ENCODE measurements around the gene C4orf51.

Gene C4orf51

DNA sequence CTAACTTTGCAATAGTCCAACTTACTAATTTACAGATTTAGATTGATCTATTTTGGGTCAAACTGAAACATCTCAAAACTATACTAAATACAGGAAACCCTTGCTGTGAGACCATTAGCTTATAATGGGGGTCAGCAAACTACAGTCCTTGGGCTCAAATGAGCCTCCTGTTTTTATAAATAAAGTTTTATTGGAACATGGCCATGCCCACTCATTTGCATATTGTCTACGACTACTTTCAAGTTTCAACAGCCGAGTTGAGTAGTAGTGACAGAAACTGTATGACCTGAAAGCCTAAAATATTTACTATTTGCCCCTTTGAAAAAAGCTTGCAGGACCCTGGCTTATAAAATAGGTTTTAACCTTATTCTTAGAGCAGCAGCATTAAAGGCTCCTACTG lies 92.4 kb downstream of the C4orf51 start:
- Histone ChIP-seq H3K4me2 (ENCODE audit: insufficient read depth, low read length) (no peak overlapping the region), H3K9me3 (ENCODE audit: insufficient read depth, low read length, severe bottlenecking) (no peaks in the 10 kb centered on the region), H3K27me3 (ENCODE audit: insufficient read depth, low read length, poor library complexity) (no peaks in the 10 kb centered on the region), H2AFZ (ENCODE audit: low read depth, low read length) (no peak overlapping the region), H3K27ac (ENCODE audit: low read length) (no peak overlapping the region), H3K4me3 (ENCODE audit: low read depth in 1 of 2, low read length in 2 of 2) (no peak overlapping the region), H4K20me1 (ENCODE audit: insufficient read depth, low read length) (no peaks in the 10 kb centered on the region), H3K36me3 (ENCODE audit: insufficient read depth, low read length) (no peaks in the 10 kb centered on the region), H3K9ac (ENCODE audit: low read depth, low read length) (no peak overlapping the region), H3K4me1 (ENCODE audit: insufficient read depth, low read length) (no peaks in the 10 kb centered on the region), H3K79me2 (ENCODE audit: insufficient read depth, low read length) (no peaks in the 10 kb centered on the region)
- no peak for TF ChIP-seq EZH2 (IDR thresholded peaks at IDR 0.05; ENCODE audit: borderline replicate concordance, low read depth, low read length, severe bottlenecking)
- no peak for DNase-seq
- ATAC-seq (ENCODE audit: insufficient read depth, low read depth): no peak

- H3K9ac ChIP-seq (ENCODE audit: low read depth, low read length): no peak overlapping the region
- ATAC-seq (ENCODE audit: insufficient read depth, low read depth): no peak
- no peaks in the 10 kb centered on the region for H3K79me2 ChIP-seq (ENCODE audit: insufficient read depth, low read length)
- H3K27ac ChIP-seq (ENCODE audit: low read length): no peak overlapping the region
- H4K20me1 ChIP-seq (ENCODE audit: insufficient read depth, low read length): no peaks in the 10 kb centered on the region
- TF ChIP-seq CTCF (IDR thresholded peaks at IDR 0.05; ENCODE audit: borderline replicate concordance, extremely low read depth, low read length, poor library complexity, severe bottlenecking) (no peak), EZH2 (IDR thresholded peaks at IDR 0.05; ENCODE audit: borderline replicate concordance, low read depth, low read length, severe bottlenecking) (no peak)
- H3K4me2 ChIP-seq (ENCODE audit: insufficient read depth, low read length): no peak overlapping the region
- H3K36me3 ChIP-seq (ENCODE audit: insufficient read depth, low read length): no peaks in the 10 kb centered on the region
- DNase-seq: no peak
- H3K4me1 ChIP-seq (ENCODE audit: insufficient read depth, low read length): no peaks in the 10 kb centered on the region
- no peak overlapping the region for H2AFZ ChIP-seq (ENCODE audit: low read depth, low read length)
- no peak overlapping the region for H3K4me3 ChIP-seq (ENCODE audit: low read depth in 1 of 2, low read length in 2 of 2)
- H3K27me3 ChIP-seq (ENCODE audit: insufficient read depth, low read length, poor library complexity): no peaks in the 10 kb centered on the region
- no peaks in the 10 kb centered on the region for H3K9me3 ChIP-seq (ENCODE audit: insufficient read depth, low read length, severe bottlenecking)
Measured at GRCh38 chr4:145773581-145774234, 93.8 kb downstream of the C4orf51 start.

GRCh38 chr4:145774473-145774872 lies 94.5 kb downstream of the C4orf51 start:
- no peak overlapping the region for H3K27ac ChIP-seq (ENCODE audit: low read length)
- no peaks in the 10 kb centered on the region for H4K20me1 ChIP-seq (ENCODE audit: insufficient read depth, low read length)
- H3K4me1 ChIP-seq (ENCODE audit: insufficient read depth, low read length): no peaks in the 10 kb centered on the region
- DNase-seq: no peak
- no peaks in the 10 kb centered on the region for H3K9me3 ChIP-seq (ENCODE audit: insufficient read depth, low read length, severe bottlenecking)
- H3K4me3 ChIP-seq (ENCODE audit: low read depth in 1 of 2, low read length in 2 of 2): no peak overlapping the region
- H3K27me3 ChIP-seq (ENCODE audit: insufficient read depth, low read length, poor library complexity): no peaks in the 10 kb centered on the region
- H3K4me2 ChIP-seq (ENCODE audit: insufficient read depth, low read length): no peak overlapping the region
- no peak for ATAC-seq (ENCODE audit: insufficient read depth, low read depth)
- no peak overlapping the region for H2AFZ ChIP-seq (ENCODE audit: low read depth, low read length)
- H3K36me3 ChIP-seq (ENCODE audit: insufficient read depth, low read length): no peaks in the 10 kb centered on the region
- H3K79me2 ChIP-seq (ENCODE audit: insufficient read depth, low read length): no peaks in the 10 kb centered on the region
- TF ChIP-seq EZH2 (IDR thresholded peaks at IDR 0.05; ENCODE audit: borderline replicate concordance, low read depth, low read length, severe bottlenecking): no peak
- no peak for TF ChIP-seq CTCF (IDR thresholded peaks at IDR 0.05; ENCODE audit: borderline replicate concordance, extremely low read depth, low read length, poor library complexity, severe bottlenecking)
- no peak overlapping the region for H3K9ac ChIP-seq (ENCODE audit: low read depth, low read length)

DNA sequence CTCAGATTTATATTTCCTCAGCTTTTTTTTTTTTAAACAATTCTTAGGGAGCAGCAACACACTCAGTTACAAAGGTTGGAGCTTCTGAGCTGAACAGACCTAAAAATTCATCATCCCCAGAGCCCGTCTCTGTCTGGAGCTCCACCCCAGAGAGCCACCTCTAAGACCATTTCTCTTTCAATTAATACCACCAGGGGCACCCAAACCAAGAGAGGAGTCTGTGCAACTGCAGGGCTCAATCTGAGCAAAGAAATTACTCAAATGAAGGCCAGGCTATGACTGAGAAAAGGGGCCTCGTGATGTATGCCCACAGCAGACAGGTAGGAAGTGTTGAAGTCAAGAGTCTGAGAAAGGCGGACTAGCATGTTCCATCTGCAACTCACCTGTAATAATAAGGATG lies 95.5 kb downstream of the C4orf51 start:
- Histone ChIP-seq H4K20me1 (ENCODE audit: insufficient read depth, low read length) (no peaks in the 10 kb centered on the region), H3K4me2 (ENCODE audit: insufficient read depth, low read length) (no peak overlapping the region), H3K4me1 (ENCODE audit: insufficient read depth, low read length) (no peaks in the 10 kb centered on the region), H2AFZ (ENCODE audit: low read depth, low read length) (no peak overlapping the region), H3K9me3 (ENCODE audit: insufficient read depth, low read length, severe bottlenecking) (no peaks in the 10 kb centered on the region), H3K9ac (ENCODE audit: low read depth, low read length) (no peak overlapping the region), H3K27me3 (ENCODE audit: insufficient read depth, low read length, poor library complexity) (no peaks in the 10 kb centered on the region), H3K4me3 (ENCODE audit: low read depth in 1 of 2, low read length in 2 of 2) (no peak overlapping the region), H3K79me2 (ENCODE audit: insufficient read depth, low read length) (no peaks in the 10 kb centered on the region), H3K27ac (ENCODE audit: low read length) (no peak overlapping the region), H3K36me3 (ENCODE audit: insufficient read depth, low read length) (no peaks in the 10 kb centered on the region)
- ATAC-seq (ENCODE audit: insufficient read depth, low read depth) (no peak), DNase-seq (no peak)
- TF ChIP-seq CTCF (IDR thresholded peaks at IDR 0.05; ENCODE audit: borderline replicate concordance, extremely low read depth, low read length, poor library complexity, severe bottlenecking) (no peak), EZH2 (IDR thresholded peaks at IDR 0.05; ENCODE audit: borderline replicate concordance, low read depth, low read length, severe bottlenecking) (no peak)

All from DND-41 (cell line).